H1 (cell line): Measurements from ENCODE around the gene SMPD2.

Experiments used
- CHD2 ChIP-seq: IDR thresholded peaks from 2 replicates; pipeline ENCODE4 v1.6.1; 2012; ENCODE audit warnings: low read length, improper control_type of control experiment
- EZH2 ChIP-seq: fragments of 200-600 bp; sonication (generic); IDR thresholded peaks from 2 replicates; pipeline ENCODE4 v1.7.1; 2012; ENCODE audit warnings: low read depth, mild to moderate bottlenecking, moderate library complexity, low read length, inconsistent platforms; ENCODE audit not compliant: severe bottlenecking
- HDAC2 ChIP-seq, 2 experiments: fragments of 300-600 bp in 1 of 2; sonication (generic) in 1 of 2; IDR thresholded peaks; 2 replicates each; pipeline ENCODE4 v1.6.1; 2011 to 2012; ENCODE audit warnings: low read depth in 2 of 2, low read length in 2 of 2, mild to moderate bottlenecking in 2 of 2, moderate library complexity in 2 of 2, borderline replicate concordance in 1 of 2, inconsistent platforms in 1 of 2
- HDAC6 ChIP-seq: IDR thresholded peaks from one replicate; pipeline ENCODE4 v1.7.1; 2012; ENCODE audit warnings: low read depth, mild to moderate bottlenecking, inconsistent platforms, low read length, moderate library complexity
- JUN ChIP-seq: IDR thresholded peaks from 2 replicates; pipeline ENCODE4 v1.6.1; 2011; ENCODE audit warnings: low read depth, mild to moderate bottlenecking, improper control_type of control experiment, low read length
- NRF1 ChIP-seq: IDR thresholded peaks from 2 replicates; pipeline ENCODE4 v1.6.1; 2011; ENCODE audit warnings: mild to moderate bottlenecking, low read depth, low read length, improper control_type of control experiment
- POLR2A ChIP-seq, 2 experiments: IDR thresholded peaks; 1 replicate in 1 of 2; 2 replicates in 1 of 2; pipeline ENCODE4 v1.6.1; 2011; ENCODE audit warnings: low read depth in 2 of 2, low read length in 2 of 2, mild to moderate bottlenecking in 2 of 2; ENCODE audit errors: control extremely low read depth in 1 of 2
- RAD21 ChIP-seq, 2 experiments: IDR thresholded peaks in 1 of 2; conservative IDR thresholded peaks in 1 of 2; 2 replicates each; pipeline ENCODE4 v1.6.1; 2011; ENCODE audit warnings: low read depth in 2 of 2, low read length in 2 of 2, improper control_type of control experiment in 1 of 2, inconsistent platforms in 1 of 2, mild to moderate bottlenecking in 1 of 2, moderate library complexity in 1 of 2
- RNF2 ChIP-seq: fragments of 200-900, 300-1000 bp; sonication (generic); IDR thresholded peaks from 2 replicates; pipeline ENCODE4 v1.7.1; 2016; ENCODE audit warnings: borderline replicate concordance, low read depth, mild to moderate bottlenecking, antibody characterized with exemption, low read length; ENCODE audit not compliant: poor library complexity, severe bottlenecking; ENCODE audit errors: missing control alignments
- TAF1 ChIP-seq: IDR thresholded peaks from 2 replicates; pipeline ENCODE4 v1.6.1; 2011; ENCODE audit warnings: mild to moderate bottlenecking, low read depth, low read length
- TF ChIP-seq, protein P1 (sequence below): IDR thresholded peaks from 2 replicates; pipeline ENCODE4 v1.6.1; 2012; ENCODE audit warnings: inconsistent platforms
- TF ChIP-seq, protein P2 (sequence below), 3 experiments: IDR thresholded peaks; 1 replicate in 2 of 3; 2 replicates in 1 of 3; pipeline versions ENCODE4 v1.5.1 to v1.6.1; 2011; ENCODE audit warnings: low read length in 3 of 3, mild to moderate bottlenecking in 3 of 3, inconsistent platforms in 2 of 3, low read depth in 1 of 3, moderate library complexity in 1 of 3; ENCODE audit not compliant: insufficient read depth in 1 of 3; ENCODE audit errors: control extremely low read depth in 1 of 3
- TF ChIP-seq, protein P3 (sequence below): IDR thresholded peaks from 2 replicates; pipeline ENCODE4 v1.6.1; 2011; ENCODE audit warnings: low read length, improper control_type of control experiment

DNA sequence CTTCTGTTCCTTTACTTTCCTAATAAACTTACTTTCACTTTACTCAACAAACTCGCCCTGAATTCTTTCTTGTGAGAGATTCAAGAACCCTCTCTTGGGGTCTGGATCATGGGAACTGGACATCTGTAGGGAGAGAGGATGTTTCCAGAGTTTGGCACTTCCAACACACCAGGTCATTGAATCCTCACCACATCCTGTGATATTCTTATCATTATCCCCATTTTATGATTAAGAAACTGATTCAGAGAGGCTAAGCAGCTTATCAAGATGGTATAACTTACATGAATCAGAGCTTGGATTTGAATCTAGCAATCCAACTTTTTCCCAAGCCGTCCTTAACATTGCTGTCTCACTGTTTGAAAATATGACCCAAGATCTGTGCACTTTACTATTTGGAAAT, 15.6 kb upstream of the SMPD2 start:
- TF ChIP-seq TAF1, result no peak
- TF ChIP-seq, protein P1, sequence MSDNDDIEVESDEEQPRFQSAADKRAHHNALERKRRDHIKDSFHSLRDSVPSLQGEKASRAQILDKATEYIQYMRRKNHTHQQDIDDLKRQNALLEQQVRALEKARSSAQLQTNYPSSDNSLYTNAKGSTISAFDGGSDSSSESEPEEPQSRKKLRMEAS, result no peak
- TF ChIP-seq, protein P2, sequence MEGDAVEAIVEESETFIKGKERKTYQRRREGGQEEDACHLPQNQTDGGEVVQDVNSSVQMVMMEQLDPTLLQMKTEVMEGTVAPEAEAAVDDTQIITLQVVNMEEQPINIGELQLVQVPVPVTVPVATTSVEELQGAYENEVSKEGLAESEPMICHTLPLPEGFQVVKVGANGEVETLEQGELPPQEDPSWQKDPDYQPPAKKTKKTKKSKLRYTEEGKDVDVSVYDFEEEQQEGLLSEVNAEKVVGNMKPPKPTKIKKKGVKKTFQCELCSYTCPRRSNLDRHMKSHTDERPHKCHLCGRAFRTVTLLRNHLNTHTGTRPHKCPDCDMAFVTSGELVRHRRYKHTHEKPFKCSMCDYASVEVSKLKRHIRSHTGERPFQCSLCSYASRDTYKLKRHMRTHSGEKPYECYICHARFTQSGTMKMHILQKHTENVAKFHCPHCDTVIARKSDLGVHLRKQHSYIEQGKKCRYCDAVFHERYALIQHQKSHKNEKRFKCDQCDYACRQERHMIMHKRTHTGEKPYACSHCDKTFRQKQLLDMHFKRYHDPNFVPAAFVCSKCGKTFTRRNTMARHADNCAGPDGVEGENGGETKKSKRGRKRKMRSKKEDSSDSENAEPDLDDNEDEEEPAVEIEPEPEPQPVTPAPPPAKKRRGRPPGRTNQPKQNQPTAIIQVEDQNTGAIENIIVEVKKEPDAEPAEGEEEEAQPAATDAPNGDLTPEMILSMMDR (IDR thresholded peaks at IDR 0.05; ENCODE audit: control extremely low read depth in 1 of 3, insufficient read depth in 1 of 3, low read depth in 1 of 3, low read length in 3 of 3), result no peak
- no peak for TF ChIP-seq POLR2A (IDR thresholded peaks at IDR 0.05; ENCODE audit: control extremely low read depth in 1 of 2, low read depth in 2 of 2, low read length in 2 of 2)
- no peak for TF ChIP-seq RNF2
- TF ChIP-seq CHD2, result no peak
- no peak for TF ChIP-seq HDAC2 (IDR thresholded peaks at IDR 0.05; ENCODE audit: borderline replicate concordance in 1 of 2, low read depth in 2 of 2, low read length in 2 of 2)
- TF ChIP-seq, protein P3, sequence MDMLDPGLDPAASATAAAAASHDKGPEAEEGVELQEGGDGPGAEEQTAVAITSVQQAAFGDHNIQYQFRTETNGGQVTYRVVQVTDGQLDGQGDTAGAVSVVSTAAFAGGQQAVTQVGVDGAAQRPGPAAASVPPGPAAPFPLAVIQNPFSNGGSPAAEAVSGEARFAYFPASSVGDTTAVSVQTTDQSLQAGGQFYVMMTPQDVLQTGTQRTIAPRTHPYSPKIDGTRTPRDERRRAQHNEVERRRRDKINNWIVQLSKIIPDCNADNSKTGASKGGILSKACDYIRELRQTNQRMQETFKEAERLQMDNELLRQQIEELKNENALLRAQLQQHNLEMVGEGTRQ, result no peak
- TF ChIP-seq RAD21 (IDR thresholded peaks at IDR 0.05 in 1 of 2, conservative IDR thresholded peaks at IDR 0.05 in 1 of 2; ENCODE audit: low read depth in 2 of 2, low read length in 2 of 2), result no peak
- TF ChIP-seq JUN, result no peak
- no peak for TF ChIP-seq NRF1
- no peak for TF ChIP-seq EZH2
- no peak for TF ChIP-seq HDAC6
